Vagina (tissue), 2 donors: ENCODE data around the gene VSTM2B.

Source experiments
- POLR2A ChIP-seq, 2 donors: fragments of 450-650 bp; IDR thresholded peaks; one replicate each; pipeline ENCODE4 v1.6.1; 2017; ENCODE audit warnings: antibody characterized with exemption in 2 of 2, mild to moderate bottlenecking in 2 of 2, moderate library complexity in 2 of 2
- POLR2AphosphoS5 ChIP-seq, 2 donors: sonication (generic); formaldehyde crosslinking; IDR thresholded peaks; one replicate each; pipeline ENCODE4 v1.9.0; 2017; ENCODE audit warnings: antibody characterized with exemption in 2 of 2, mild to moderate bottlenecking in 2 of 2, low read depth in 1 of 2; ENCODE audit not compliant: insufficient read depth in 1 of 2
- TF ChIP-seq, protein P1 (sequence below), 3 experiments: fragments of 450-650 bp in 2 of 3; fragments of 200-600 bp in 1 of 3; sonication (generic) in 1 of 3; IDR thresholded peaks; one replicate each; pipeline ENCODE4 v1.5.1; 2017 to 2019; ENCODE audit warnings: antibody characterized with exemption in 3 of 3, mild to moderate bottlenecking in 2 of 3, moderate library complexity in 2 of 3

DNA sequence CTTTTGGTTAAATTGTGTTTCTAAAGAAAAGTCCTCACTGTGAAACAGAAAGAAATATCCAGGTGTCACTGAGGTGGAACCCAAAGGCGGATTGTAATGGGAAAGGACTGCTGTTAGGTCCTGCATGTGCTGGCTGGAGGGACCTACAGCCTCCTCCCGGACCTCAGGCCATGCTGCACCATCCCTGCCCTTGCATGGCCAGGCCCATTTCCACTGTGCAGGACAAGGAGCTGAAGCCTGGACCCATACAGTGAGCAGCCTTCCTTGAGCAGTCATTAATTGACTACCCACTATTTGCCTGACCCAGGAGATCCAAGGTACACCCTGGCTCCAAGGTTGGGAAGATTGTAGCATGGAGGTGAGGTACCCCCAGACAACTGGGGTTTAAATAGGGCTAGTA, 17.6 kb downstream of the VSTM2B start:
- TF ChIP-seq, protein P1, sequence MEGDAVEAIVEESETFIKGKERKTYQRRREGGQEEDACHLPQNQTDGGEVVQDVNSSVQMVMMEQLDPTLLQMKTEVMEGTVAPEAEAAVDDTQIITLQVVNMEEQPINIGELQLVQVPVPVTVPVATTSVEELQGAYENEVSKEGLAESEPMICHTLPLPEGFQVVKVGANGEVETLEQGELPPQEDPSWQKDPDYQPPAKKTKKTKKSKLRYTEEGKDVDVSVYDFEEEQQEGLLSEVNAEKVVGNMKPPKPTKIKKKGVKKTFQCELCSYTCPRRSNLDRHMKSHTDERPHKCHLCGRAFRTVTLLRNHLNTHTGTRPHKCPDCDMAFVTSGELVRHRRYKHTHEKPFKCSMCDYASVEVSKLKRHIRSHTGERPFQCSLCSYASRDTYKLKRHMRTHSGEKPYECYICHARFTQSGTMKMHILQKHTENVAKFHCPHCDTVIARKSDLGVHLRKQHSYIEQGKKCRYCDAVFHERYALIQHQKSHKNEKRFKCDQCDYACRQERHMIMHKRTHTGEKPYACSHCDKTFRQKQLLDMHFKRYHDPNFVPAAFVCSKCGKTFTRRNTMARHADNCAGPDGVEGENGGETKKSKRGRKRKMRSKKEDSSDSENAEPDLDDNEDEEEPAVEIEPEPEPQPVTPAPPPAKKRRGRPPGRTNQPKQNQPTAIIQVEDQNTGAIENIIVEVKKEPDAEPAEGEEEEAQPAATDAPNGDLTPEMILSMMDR (IDR thresholded peaks at IDR 0.05), result no peak
- no peak for TF ChIP-seq POLR2A (IDR thresholded peaks at IDR 0.05)
- no peak for TF ChIP-seq POLR2AphosphoS5 (IDR thresholded peaks at IDR 0.05; ENCODE audit: insufficient read depth in 1 of 2, low read depth in 1 of 2)
